H1 (cell line): ENCODE measurements around the gene GALNT9. TPM values are rescaled to one million over a fixed set of nuclear protein-coding genes. Genes with fewer than 3 reads are reported as not detected.

Source experiments
- CTCF ChIA-PET: fragments of 300-600 bp; sonication (Branson Sonifier 250); formaldehyde crosslinking; loops from one replicate; lab custom pipeline; 2021; ENCODE audit not compliant: partially characterized antibody; lab: Charles Lee
- POLR2A ChIA-PET: fragments of 300-600 bp; sonication (Branson Sonifier 250); formaldehyde crosslinking; loops from one replicate; lab custom pipeline; 2021; ENCODE audit warnings: inconsistent platforms; ENCODE audit not compliant: partially characterized antibody; lab: Charles Lee
- DNase-seq, 2 experiments: peaks; one replicate each; pipeline versions ENCODE4 v3.0.0 to v3.0.0-alpha.2; 2010 to 2022; ENCODE audit warnings: low spot score in 2 of 2, low read depth in 1 of 2, mixed read lengths in 1 of 2
- FAIRE-seq: peaks from 2 replicates; lab custom pipeline; 2011; peaks lifted over from hg19 to GRCh38; lab: Jason Lieb, UNC
- H2AFZ ChIP-seq: 2 replicates; pipeline ENCODE4 v1.8.1; 2012; ENCODE audit warnings: low read length, inconsistent platforms
- H2AK5ac ChIP-seq: 2 replicates; pipeline ENCODE4 v1.6.1; 2013; ENCODE audit warnings: low read depth, low read length
- H2BK120ac ChIP-seq: replicated peaks from 2 replicates; pipeline ENCODE3; 2013; ENCODE audit warnings: low read depth, low read length, inconsistent platforms
- H2BK12ac ChIP-seq: 2 replicates; pipeline ENCODE4 v1.6.1; 2013; ENCODE audit warnings: low read depth, low read length
- H2BK15ac ChIP-seq: 2 replicates; pipeline ENCODE4 v1.6.1; 2013; ENCODE audit warnings: low read length
- H2BK20ac ChIP-seq: 2 replicates; pipeline ENCODE4 v1.6.1; 2013; ENCODE audit warnings: low read length
- H2BK5ac ChIP-seq: 2 replicates; pipeline ENCODE4 v1.6.1; 2013; ENCODE audit warnings: low read depth, low read length
- H3K14ac ChIP-seq: 2 replicates; pipeline ENCODE4 v1.6.1; 2013; ENCODE audit warnings: inconsistent platforms; ENCODE audit not compliant: insufficient read length
- H3K18ac ChIP-seq: 2 replicates; pipeline ENCODE4 v1.6.1; 2013; ENCODE audit warnings: low read length; ENCODE audit errors: extremely low read depth
- H3K23ac ChIP-seq: 2 replicates; pipeline ENCODE4 v1.6.1; 2013; ENCODE audit warnings: inconsistent platforms; ENCODE audit not compliant: insufficient read length
- H3K23me2 ChIP-seq: 2 replicates; pipeline ENCODE4 v1.6.1; 2013; ENCODE audit warnings: low read depth, low read length
- H3K27ac ChIP-seq: 2 replicates; pipeline ENCODE4 v1.6.1; 2011; ENCODE audit warnings: low read depth, low read length, inconsistent platforms
- H3K27me3 ChIP-seq, 4 experiments: replicated peaks in 1 of 4; 1 replicate in 1 of 4; 2 replicates in 3 of 4; pipeline versions ENCODE4 v1.6.1 to v1.8.1; 2011 to 2013; ENCODE audit warnings: low read length in 3 of 4, mild to moderate bottlenecking in 3 of 4, inconsistent platforms in 2 of 4, mixed read lengths in 2 of 4, moderate library complexity in 1 of 4; ENCODE audit not compliant: control insufficient read depth in 3 of 4, insufficient read depth in 3 of 4; ENCODE audit errors: extremely low read depth in 1 of 4
- H3K36me3 ChIP-seq, 4 experiments: 2 replicates each; pipeline versions ENCODE4 v1.6.1 to v1.8.1; 2011 to 2013; ENCODE audit warnings: mild to moderate bottlenecking in 4 of 4, low read length in 3 of 4, moderate library complexity in 2 of 4, control low read depth in 1 of 4, inconsistent platforms in 1 of 4; ENCODE audit not compliant: insufficient read depth in 4 of 4, control insufficient read depth in 2 of 4
- H3K4ac ChIP-seq: replicated peaks from 2 replicates; pipeline ENCODE3; 2013; ENCODE audit warnings: low read length, low read depth, mixed read lengths, inconsistent platforms; ENCODE audit not compliant: insufficient read length
- H3K4me1 ChIP-seq, 4 experiments: replicated peaks in 1 of 4; 1 replicate in 1 of 4; 2 replicates in 3 of 4; pipeline versions ENCODE4 v1.6.1 to v1.8.1; 2011 to 2013; ENCODE audit warnings: low read length in 3 of 4, inconsistent platforms in 2 of 4, mixed read lengths in 1 of 4; ENCODE audit not compliant: insufficient read depth in 4 of 4, control insufficient read depth in 3 of 4
- H3K4me2 ChIP-seq, 2 experiments: 2 replicates each; pipeline versions ENCODE4 v1.6.1 to v1.8.1; 2011 to 2013; ENCODE audit warnings: low read depth in 2 of 2, low read length in 2 of 2, control low read depth in 1 of 2, inconsistent platforms in 1 of 2, mild to moderate bottlenecking in 1 of 2; ENCODE audit not compliant: insufficient read depth in 1 of 2
- H3K4me3 ChIP-seq, 4 experiments: fragments of 200-600, 300-600 bp in 1 of 4; sonication (generic), shearing (Covaris generic), sonication (Bioruptor Twin) in 1 of 4; 2 replicates each; pipeline versions ENCODE4 v1.5.1 to v1.8.1; 2011 to 2016; ENCODE audit warnings: low read length in 4 of 4, low read depth in 3 of 4, control low read depth in 2 of 4, inconsistent platforms in 2 of 4, mild to moderate bottlenecking in 2 of 4, mixed read lengths in 1 of 4, moderate library complexity in 1 of 4; ENCODE audit not compliant: insufficient read depth in 2 of 4; ENCODE audit errors: extremely low read depth in 1 of 4
- H3K56ac ChIP-seq: replicated peaks from 2 replicates; pipeline ENCODE3; 2013; ENCODE audit warnings: low read depth, mild to moderate bottlenecking, mixed read lengths, low read length, inconsistent platforms; ENCODE audit not compliant: insufficient read length
- H3K79me1 ChIP-seq: 2 replicates; pipeline ENCODE4 v1.6.1; 2013; ENCODE audit warnings: low read depth, low read length, control low read depth
- H3K79me2 ChIP-seq, 2 experiments: 2 replicates each; pipeline versions ENCODE4 v1.6.1 to v1.8.1; 2012 to 2013; ENCODE audit warnings: low read length in 2 of 2, mild to moderate bottlenecking in 2 of 2, inconsistent platforms in 1 of 2; ENCODE audit not compliant: insufficient read depth in 2 of 2, control insufficient read depth in 1 of 2
- H3K9ac ChIP-seq, 4 experiments: replicated peaks in 1 of 4; 1 replicate in 1 of 4; 2 replicates in 3 of 4; pipeline versions ENCODE4 v1.6.1 to v1.8.1; 2011 to 2013; ENCODE audit warnings: low read depth in 3 of 4, low read length in 3 of 4, control low read depth in 2 of 4, mild to moderate bottlenecking in 2 of 4, moderate library complexity in 2 of 4, inconsistent platforms in 1 of 4; ENCODE audit errors: extremely low read depth in 1 of 4
- H3K9me3 ChIP-seq, 2 experiments: 2 replicates each; pipeline versions ENCODE4 v1.6.1 to v1.8.1; 2012 to 2013; ENCODE audit warnings: mild to moderate bottlenecking in 2 of 2, moderate library complexity in 2 of 2, control low read depth in 1 of 2, inconsistent platforms in 1 of 2, low read depth in 1 of 2, low read length in 1 of 2, mixed read lengths in 1 of 2; ENCODE audit not compliant: insufficient read depth in 2 of 2
- H4K20me1 ChIP-seq, 2 experiments: replicated peaks in 1 of 2; 2 replicates each; pipeline versions ENCODE3 to v1.8.1; 2011 to 2013; ENCODE audit warnings: inconsistent platforms in 2 of 2, low read length in 2 of 2, mild to moderate bottlenecking in 1 of 2; ENCODE audit not compliant: insufficient read depth in 2 of 2, control insufficient read depth in 1 of 2
- H4K5ac ChIP-seq: 2 replicates; pipeline ENCODE4 v1.6.1; 2013; ENCODE audit warnings: low read length, low read depth, mixed read lengths, inconsistent platforms; ENCODE audit not compliant: insufficient read length
- H4K8ac ChIP-seq: 2 replicates; pipeline ENCODE4 v1.8.0; 2013; ENCODE audit warnings: mild to moderate bottlenecking, moderate library complexity, low read length, inconsistent platforms; ENCODE audit not compliant: insufficient read depth; ENCODE audit errors: extremely low read depth
- H4K91ac ChIP-seq: replicated peaks from 2 replicates; pipeline ENCODE3; 2013; ENCODE audit warnings: low read length, mixed read lengths, inconsistent platforms; ENCODE audit not compliant: insufficient read length
- BACH1 ChIP-seq: IDR thresholded peaks from 2 replicates; pipeline ENCODE4 v1.6.1; 2012; ENCODE audit warnings: low read length, improper control_type of control experiment
- EP300 ChIP-seq, 2 experiments: IDR thresholded peaks; 1 replicate in 1 of 2; 2 replicates in 1 of 2; pipeline ENCODE4 v1.6.1; 2011 to 2012; ENCODE audit warnings: low read depth in 2 of 2, low read length in 2 of 2, mild to moderate bottlenecking in 2 of 2, borderline replicate concordance in 1 of 2, inconsistent platforms in 1 of 2, moderate library complexity in 1 of 2
- KDM4A ChIP-seq: IDR thresholded peaks from one replicate; pipeline ENCODE4 v1.7.1; 2012; ENCODE audit warnings: low read depth, mild to moderate bottlenecking, moderate library complexity, low read length, inconsistent platforms; ENCODE audit not compliant: severe bottlenecking
- SIRT6 ChIP-seq: IDR thresholded peaks from one replicate; pipeline ENCODE4 v1.7.1; 2012; ENCODE audit warnings: low read length, inconsistent platforms
- SUZ12 ChIP-seq: fragments of 200-600 bp; sonication (generic); IDR thresholded peaks from 2 replicates; pipeline ENCODE4 v1.6.1; 2012; ENCODE audit warnings: mild to moderate bottlenecking, inconsistent platforms, low read length, moderate library complexity, mixed read lengths
- WGBS, 2 experiments: shearing (Covaris generic) in 1 of 2; methylation state at CpG; one replicate each; pipeline versions ENCODE4 v1.1.6 to v1.1.7; 2013 to 2015; ENCODE audit warnings: low lambda C conversion rate in 2 of 2, mixed read lengths in 2 of 2, inconsistent platforms in 1 of 2, low coverage in 1 of 2, missing lambda C conversion rate in 1 of 2; ENCODE audit not compliant: insufficient replicate concordance in 2 of 2, insufficient coverage in 1 of 2, insufficient read length in 1 of 2; ENCODE audit errors: extremely low coverage in 1 of 2, missing lambda C conversion rate in 1 of 2; 5-methylcytosine and 5-hydroxymethylcytosine counted together
- polyA plus RNA-seq, 7 experiments: library from polyadenylated mRNA; depleted of rRNA in 3 of 7; stranded (reverse) in 5 of 7; unstranded in 2 of 7; fragments of >200 nt in 5 of 7; fragments of 200-250 nt in 2 of 7; gene quantifications; 1 replicate in 5 of 7; 2 replicates in 1 of 7; 4 replicates in 1 of 7; pipeline versions ENCODE4 v1.2.1 to v1.2.3, GENCODE V29; 2011 to 2013; ENCODE audit warnings: missing spikeins in 2 of 7, mixed read lengths in 2 of 7
- total RNA-seq: library from RNA; stranded (reverse); fragmentation: NEBNext Ultra II Directional; extraction: Animal tissue kit (Norgen Biotek cat#: 25700); gene quantifications from 2 replicates; pipeline ENCODE4 v1.2.1, GENCODE V29; 2021

Gene GALNT9
- total and polyA plus RNA-seq, 2 of the 8 experiments (the other 6 are each of a cell fraction or from before 2014, with no cell fraction given) = 2.0 to 3.6 TPM

- Histone ChIP-seq H3K79me2 (peaks cover 0 to 3% of the 10 kb centered on the region in 2 experiments; a peak in 1 of 4 replicates), H2BK12ac (no peak overlapping the region), H3K4ac (no peak overlapping the region), H3K36me3 (peaks cover 8 to 25% (median 20%) of the 10 kb centered on the region in 4 experiments; a peak in 5 of 8 replicates), H4K20me1 (peaks cover 0 to 30% of the 10 kb centered on the region in 2 experiments), H3K4me2 (no peak overlapping the region), H3K23ac (no peak overlapping the region), H4K8ac (no peak overlapping the region; the same call in 1 of the 2 replicates), H4K91ac (no peak overlapping the region), H3K27ac (no peak overlapping the region), H2AFZ (no peak overlapping the region), H3K9ac (no peak overlapping the region), H2AK5ac (no peak overlapping the region), H2BK20ac (no peak overlapping the region), H2BK5ac (no peak overlapping the region), H3K18ac (no peak overlapping the region), H2BK120ac (no peak overlapping the region), H3K4me3 (no peak overlapping the region), H4K5ac (no peak overlapping the region), H3K27me3 (peaks cover 0 to 4% (median 0%) of the 10 kb centered on the region in 4 experiments; a peak in 3 of 7 replicates), H2BK15ac (no peak overlapping the region), H3K9me3 (peaks cover 0 to 20% of the 10 kb centered on the region in 2 experiments; a peak in 3 of 4 replicates), H3K14ac (no peak overlapping the region), H3K23me2 (peaks cover 31% of the 10 kb centered on the region), H3K56ac (no peak overlapping the region), H3K4me1 (peaks cover 0 to 3% (median 1%) of the 10 kb centered on the region in 4 experiments; a peak in 4 of 7 replicates), H3K79me1 (peaks cover 10% of the 10 kb centered on the region; the same call in 1 of the 2 replicates)
- WGBS, 2 experiments = 95% methylated on average over 36 of the region's 37 CpGs; no CpG with 5 or more reads in 1 of the 2 experiments
- DNase-seq (no peak), FAIRE-seq (no peak)
- no peak for TF ChIP-seq SIRT6
- no peak for TF ChIP-seq SUZ12
- TF ChIP-seq EP300 (IDR thresholded peaks at IDR 0.05; ENCODE audit: borderline replicate concordance in 1 of 2, low read depth in 2 of 2, low read length in 2 of 2) = no peak
- TF ChIP-seq BACH1 = no peak
- TF ChIP-seq KDM4A = no peak
- CTCF ChIA-PET = interaction anchor here (0.6 to 1.0 kb wide), 2 partner anchors 52 to 70 kb away, joined by 3 to 4 read pairs; no protein-coding TSS in a partner anchor
- POLR2A ChIA-PET = no interaction called here
These were observed 170.5 kb downstream of the GALNT9 start for GRCh38 chr12:132158677-132159554.
